Activated CD8-positive, alpha-beta memory T cell treated with anti-CD3 and anti-CD28 coated beads for 48 hours (primary cell): ENCODE results near the gene STX5.
"Not testable (repeated sequence)": the region's sequence is repeated elsewhere in the genome, so short reads cannot be mapped to it uniquely, and the experiment has no call there.

Source experiments
- DNase-seq, 3 experiments: peaks; one replicate each; pipeline ENCODE4 v3.0.0-alpha.2; 2020; ENCODE audit warnings: low read depth in 2 of 3, low spot score in 2 of 3

The STX5 gene, protein sequence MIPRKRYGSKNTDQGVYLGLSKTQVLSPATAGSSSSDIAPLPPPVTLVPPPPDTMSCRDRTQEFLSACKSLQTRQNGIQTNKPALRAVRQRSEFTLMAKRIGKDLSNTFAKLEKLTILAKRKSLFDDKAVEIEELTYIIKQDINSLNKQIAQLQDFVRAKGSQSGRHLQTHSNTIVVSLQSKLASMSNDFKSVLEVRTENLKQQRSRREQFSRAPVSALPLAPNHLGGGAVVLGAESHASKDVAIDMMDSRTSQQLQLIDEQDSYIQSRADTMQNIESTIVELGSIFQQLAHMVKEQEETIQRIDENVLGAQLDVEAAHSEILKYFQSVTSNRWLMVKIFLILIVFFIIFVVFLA

DNA sequence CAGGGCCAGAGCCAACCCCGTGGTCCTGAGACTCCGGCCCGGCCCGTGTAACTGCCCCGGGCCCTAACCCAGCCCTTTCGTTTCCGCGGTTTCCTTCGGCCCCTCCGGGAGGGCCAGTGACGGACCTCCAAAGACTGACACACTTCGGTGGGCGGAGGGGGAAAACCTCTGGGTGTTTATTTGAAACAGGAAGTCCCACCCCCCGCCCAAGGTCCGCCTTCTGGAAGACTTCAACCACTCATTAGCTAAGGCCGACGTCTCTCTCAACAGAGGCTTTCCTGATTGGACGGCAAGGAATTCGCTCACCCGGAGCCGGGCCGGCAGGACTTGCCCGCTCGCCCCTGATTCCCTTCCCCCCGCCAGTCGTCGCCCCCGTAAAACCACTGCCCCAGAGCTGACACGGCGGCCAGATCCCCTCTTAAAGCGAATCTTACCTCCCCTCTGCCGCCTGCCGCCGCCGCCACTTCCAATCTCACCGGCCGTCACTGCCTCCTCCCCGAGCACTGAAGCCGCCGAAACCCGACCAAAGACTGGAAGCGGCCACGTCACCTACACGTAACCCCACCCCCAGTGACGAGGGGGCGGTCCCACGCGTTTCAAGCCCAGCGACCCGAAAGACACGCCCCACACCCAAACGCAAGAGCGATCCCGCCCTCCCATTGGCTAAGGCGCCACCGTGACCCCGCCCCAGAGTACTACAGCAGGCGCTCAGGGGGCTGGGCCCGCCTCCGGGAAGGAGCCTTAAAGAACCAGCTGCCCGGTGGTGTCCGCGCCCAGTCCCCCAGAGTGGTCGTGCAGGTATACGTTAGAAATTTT lies at the start of gene STX5:
TSS of gene STX5 (minus strand) at position 532 of the 816 bp plus-strand sequence. CDS start 808 bp downstream, outside the sequence.
- DNase-seq: peak; percentile 98 to 99 (median 98)

DNA sequence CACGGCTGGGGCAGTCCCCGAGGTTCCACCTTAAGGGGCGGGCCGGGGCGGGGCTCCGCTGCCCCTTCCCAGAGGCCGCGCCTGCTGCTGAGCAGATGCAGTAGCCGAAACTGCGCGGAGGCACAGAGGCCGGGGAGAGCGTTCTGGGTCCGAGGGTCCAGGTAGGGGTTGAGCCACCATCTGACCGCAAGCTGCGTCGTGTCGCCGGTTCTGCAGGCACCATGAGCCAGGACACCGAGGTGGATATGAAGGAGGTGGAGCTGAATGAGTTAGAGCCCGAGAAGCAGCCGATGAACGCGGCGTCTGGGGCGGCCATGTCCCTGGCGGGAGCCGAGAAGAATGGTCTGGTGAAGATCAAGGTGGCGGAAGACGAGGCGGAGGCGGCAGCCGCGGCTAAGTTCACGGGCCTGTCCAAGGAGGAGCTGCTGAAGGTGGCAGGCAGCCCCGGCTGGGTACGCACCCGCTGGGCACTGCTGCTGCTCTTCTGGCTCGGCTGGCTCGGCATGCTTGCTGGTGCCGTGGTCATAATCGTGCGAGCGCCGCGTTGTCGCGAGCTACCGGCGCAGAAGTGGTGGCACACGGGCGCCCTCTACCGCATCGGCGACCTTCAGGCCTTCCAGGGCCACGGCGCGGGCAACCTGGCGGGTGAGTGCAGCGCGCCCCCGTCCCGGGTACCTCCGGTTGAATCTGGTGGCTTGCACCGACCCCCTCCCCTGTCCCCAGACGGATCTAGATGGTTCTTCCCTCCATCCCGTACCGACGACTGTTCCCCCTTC lies 49.1 kb upstream of the STX5 start, which contains the start of gene SLC3A2:
TSS of gene SLC3A2 (plus strand) at position 94 of the 776 bp plus-strand sequence. CDS start at position 222, 128 bp downstream.
- peak; percentile 56 to 89 (median 84) for DNase-seq

DNA sequence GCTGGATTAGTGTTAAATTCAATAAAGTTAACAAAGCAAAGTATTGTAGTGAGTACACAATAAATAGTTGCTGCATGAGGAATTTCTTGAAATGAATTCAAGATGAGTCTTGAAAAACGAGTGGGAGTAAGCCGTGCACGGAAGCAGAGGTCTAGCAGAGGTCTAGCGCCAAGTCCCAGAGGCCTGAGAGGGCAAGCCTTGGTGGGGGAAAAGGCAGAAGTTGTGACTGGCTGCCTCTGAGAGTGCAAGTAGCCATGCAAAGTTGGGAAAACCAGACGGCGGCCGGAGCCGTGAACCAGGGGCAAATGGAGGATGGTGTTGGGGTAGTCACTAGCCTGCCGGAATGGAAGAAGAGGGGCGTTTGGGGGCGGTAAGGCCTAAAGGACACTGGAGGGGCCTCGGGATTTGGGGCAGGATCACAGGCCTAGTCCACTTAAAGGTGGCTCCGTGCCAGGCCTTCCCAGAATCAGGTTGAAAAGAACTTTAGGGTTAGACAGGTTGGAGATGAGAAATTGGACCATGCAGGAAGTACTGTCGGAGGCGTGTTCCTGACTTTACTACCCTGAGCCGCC lies 48.5 kb upstream of the STX5 start:
- peak in 2 of 3 experiments; percentile 30 to 47 for DNase-seq

DNA sequence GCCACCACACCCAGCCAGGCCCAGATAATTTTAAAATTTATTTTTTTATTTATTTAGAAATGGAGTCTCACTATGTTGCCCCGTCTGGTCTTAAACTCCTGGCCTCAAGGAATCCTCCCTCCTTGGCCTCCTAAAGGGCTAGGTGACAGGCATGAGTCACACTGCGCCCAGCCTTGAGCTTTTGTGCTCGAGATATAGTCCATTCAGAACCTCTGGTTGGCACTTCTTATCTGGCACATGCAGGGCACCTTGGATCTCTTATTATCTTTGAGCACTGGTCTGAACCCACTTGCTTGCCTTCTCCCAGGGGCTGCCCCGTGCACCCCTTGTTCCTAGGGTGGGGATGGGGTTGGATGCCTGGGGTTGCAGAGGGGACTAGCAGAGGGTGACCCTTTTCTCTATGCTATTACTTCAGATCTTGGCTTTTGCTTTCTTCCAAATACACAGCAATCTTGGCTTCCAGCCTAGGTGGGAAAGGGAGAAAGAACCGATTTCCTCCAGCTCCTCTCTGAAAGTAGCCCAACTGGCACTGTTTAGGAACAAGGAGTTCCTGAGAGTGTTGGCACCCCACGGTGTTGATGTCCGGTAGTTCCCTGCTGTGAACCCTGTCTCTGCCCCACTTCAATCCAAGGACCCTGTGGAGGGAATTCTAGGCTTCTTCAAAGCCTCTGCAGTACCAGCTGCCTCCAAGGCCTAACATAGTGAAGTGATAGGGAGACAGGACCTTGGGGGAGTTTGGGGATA lies 47.6 kb upstream of the STX5 start:
- no peak for DNase-seq

DNA sequence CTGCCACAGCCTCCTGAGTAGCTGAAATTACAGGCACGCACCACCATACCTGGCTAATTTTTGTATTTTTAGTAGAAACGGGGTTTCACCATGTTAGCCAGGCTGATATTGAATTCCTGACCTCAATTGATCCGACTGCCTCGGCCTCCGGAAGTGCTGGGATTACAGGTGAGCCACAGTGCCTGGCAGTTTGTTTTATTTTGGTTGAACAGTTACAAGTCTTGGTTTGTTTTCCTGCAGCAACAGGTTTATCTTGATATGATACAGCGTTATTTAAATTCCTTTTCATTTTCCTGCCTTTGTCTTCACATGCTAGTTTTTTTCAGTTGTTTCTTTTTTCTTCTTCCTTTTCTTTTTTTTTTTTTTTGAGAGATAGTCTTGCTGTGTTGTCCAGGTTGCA lies 44.9 kb upstream of the STX5 start:
- DNase-seq: no peak

DNA sequence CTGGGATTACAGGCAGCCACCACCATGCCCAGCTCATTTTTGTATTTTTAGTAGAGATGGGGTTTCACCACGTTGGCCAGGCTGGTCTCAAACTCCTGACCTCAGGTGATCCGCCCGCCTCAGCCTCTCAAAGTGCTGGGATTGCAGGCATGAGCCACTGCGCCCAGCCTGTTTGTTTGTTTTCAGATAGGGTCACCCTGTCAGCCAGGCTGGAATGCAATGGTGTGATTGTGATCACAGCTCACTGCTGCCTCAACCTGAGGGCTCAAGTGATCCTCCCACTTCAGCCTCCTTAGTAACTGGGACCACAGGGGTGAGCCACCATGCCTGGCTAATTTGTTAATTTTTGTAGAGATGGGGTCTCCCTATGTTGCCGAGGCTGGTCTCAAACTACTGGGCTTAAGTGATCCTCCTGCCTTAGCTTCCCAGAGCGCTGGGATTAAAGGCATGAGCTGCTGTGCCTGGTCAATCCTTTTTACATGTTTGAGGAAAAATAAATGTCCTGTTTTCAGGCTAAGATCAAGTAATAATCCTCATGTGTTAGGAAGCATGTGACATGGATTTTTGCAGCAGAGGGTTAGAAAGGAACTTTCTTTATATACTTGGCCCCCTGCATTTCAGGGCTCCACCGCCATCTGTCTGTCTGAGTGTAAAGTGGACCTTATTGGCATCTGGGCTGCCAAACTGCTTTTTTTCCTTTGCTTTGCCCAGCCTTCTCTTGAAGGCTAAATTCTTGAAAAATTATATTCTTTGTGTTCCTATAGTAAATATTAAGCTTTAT lies 44.0 kb upstream of the STX5 start:
- no peak for DNase-seq

DNA sequence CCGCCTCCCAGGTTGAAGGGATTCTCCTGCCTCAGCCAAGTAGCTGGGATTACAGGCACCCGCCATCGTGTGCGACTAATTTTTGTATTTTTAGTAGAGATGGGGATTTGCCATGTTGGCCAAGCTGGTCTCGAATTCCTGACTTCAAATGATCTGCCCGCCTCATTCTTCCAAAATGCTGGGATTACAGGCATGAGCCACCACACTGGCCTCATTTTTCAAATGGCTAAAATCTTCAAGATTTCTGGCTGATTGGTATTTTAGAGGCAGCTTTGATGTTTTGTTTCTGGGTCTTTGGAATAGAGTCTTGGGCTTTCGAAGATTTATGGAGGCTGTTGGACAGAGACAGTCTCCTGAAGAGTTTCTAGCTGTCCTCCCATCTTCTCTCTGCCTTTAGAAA lies 43.0 kb upstream of the STX5 start:
- no peak for DNase-seq

DNA sequence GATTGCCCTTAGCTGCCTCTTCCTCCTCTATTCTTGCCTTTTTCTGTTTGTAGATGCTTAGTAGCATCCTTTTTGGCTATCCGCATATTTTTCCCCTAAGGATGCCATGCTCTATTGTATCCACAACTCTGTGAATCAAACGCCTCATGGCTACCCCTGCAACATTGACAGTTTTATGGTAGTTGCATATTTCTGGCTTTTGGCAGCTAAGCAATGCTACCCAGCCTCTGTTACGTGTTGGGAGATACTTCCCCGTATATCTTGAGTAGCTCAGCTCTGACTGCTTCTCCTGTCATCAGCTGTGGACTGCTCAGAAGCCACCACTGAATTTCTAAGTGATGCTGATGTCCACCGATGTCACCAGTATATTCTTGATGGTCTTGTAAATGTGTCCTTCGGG lies 33.8 kb upstream of the STX5 start:
- no peak for DNase-seq

DNA sequence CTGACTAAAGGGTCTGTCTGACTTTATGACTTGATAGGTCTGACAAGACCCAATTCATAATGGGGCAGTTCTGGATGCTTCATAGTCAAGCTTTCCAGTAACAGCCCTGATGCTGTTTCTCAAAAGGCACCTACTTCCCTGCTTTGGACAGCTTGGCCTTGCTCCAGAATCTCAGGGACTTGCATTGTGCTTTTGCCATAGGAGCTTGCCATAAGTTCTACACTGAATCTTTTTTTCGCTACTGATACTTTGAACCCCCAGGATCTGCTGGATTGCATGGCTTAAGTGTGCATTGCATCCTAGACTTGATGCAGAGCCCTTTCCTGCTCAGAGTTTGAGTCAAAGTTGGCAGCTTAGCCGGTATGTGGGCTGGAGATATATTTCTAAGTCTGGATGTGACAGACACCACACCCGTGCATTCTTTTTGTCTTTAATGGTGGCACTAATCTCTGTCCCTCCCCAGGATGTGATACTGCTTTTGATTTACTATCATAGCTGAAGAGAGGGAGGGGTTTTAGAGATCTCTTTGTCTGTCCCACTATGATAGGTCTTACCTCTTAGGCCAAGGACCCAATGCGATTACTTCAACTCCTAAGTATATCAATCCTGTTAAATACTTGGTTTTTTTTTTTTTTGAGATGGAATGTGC lies 32.0 kb upstream of the STX5 start:
- DNase-seq: no peak

DNA sequence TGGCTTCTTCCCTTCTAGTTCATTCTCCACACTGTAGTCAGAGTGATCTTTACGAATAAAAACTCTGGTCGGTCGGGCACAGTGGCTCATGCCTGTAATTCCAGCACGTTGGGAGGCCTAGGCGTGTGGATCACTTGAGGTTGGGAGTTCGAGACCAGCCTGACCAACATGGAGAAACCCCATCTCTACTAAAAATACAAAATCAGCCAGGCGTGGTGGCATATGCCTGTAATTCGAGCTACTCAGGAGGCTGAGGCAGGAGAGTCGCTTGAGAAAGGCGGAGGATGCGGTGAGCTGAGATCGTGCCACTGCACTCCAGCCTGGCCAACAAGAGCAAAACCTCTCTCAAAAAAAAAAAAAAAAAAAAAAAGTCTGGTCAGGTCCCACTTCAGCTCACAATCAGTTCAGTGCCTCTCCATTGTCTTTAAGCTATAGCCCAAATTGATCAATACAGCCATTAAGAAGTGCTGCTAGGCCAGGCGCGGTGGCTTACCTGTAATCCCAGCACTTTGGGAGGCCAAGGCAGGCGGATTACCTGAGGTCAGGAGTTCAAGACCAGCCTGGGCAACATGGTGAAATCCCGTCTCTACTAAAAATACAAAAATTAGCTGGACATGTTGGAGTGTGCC lies 29.8 kb upstream of the STX5 start:
- DNase-seq: not testable (repeated sequence)

DNA sequence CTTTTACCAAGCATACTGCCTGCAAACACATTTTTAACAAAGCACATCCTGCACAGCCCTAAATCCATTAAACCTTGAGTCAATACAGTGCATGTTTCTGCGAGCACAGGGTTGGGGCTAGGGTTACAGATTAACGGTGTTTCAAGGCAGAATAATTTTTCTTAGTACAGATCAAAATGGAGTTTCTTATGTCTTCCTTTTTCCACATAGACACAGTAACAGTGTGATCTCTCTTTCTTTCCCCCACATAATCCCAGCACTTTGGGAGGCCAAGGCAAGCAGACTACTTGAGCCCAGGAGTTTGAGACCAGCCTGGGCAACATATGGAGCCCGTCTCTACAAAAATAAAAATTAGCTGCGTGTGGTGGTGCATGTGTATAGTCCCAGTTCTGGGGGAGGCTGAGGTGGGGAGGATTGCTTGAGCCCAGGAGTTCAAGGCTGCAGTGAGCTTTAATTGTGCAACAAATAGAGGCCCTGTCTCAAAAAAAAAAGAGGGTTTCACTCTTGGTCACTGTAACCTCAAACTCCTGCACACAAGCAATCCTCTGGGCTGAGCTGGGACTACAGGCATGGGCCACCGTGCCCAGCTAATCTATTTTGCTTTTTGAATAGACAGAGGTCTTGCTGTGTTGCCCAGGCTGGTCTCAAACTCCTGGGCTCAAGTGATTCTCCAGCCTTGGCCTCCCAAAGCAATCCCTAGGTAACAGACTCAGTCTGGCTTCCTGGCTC lies 29.1 kb upstream of the STX5 start:
- DNase-seq: no peak

DNA sequence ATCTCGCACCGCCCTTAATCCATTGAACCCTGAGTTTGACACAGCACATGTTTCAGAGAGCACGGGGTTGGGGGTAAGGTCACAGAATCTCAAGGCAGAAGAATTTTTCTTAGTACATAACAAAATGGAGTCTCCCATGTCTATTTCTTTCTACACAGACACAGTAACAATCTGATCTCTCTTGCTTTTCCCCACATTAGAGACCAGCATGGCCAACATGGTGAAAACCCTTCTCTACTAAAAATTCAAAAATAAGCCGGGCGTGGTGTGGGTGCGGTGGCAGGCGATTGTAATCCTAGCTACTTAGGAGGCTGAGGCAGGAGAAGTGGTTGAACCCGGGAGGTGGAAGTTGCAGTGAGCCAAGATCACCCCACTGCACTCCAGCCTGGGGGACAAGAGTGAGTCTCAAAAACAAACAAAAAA lies 27.4 kb upstream of the STX5 start:
- not testable (repeated sequence) for DNase-seq

DNA sequence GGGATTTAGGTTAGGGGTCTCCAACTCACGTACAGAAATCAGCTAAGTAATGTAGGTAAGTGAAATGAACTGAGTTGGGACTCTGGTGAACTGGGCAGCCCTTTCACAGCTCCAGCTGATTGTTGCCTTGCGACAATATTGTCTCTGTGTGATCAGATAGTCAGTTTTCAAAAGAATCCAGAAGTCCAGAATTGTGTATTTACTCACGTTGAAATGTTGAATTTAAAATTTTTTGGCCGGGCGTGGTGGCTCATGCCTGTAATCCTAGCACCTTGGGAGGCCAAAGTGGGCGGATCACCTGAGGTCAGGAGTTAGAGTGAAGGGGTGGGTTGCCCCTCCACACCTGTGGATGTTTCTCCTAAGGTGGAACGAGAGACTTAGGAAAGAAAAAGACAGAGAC lies 26.4 kb upstream of the STX5 start:
- DNase-seq: no peak

DNA sequence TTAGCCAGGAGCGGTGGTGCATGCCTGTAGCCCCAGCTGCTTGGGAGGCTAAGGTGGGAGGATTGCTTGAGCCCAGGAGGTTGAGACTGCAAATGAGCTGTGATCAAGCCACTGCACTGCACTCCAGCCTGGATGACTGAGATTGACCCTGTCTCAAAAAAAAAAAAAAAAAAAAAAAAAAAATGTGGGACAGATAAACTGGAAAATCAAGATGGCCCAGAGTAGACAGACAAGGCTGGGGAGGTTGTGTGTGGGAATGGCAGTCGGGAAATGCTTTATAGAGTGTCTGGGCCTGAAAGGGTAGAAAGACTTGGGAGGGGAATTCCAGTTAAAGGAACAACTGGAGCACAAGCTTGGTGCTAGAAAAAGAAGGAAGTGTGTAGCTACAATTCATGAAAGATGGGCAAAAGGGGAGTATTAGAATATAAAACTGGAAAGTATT lies 25.7 kb upstream of the STX5 start:
- no peak for DNase-seq

DNA sequence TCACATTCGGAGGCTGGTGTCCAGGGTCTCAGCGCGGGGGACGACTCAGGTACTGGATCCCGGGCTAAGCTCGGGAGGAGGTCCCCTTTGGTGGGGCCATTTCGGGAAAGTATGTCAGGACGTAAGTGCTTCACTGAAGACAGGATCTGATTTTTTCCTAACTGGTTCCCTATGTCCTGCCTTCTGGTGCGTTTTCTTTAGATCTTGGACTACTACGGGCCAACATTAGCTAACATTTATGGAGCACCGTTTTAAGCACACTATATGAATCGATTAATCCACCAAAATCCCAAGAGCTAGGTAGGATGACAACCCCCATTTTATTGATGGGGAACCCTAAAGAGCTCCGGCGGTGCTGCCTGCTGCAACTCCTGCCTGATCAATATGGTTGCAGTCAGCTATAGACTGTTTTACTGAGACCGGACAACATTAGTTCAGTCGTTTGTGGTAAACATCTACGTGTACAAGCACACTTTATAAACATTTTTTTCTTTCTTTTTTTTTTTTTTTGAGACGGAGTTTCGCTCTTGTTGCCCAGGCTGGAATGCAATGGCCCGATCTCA lies 24.6 kb upstream of the STX5 start:
- DNase-seq: no peak

DNA sequence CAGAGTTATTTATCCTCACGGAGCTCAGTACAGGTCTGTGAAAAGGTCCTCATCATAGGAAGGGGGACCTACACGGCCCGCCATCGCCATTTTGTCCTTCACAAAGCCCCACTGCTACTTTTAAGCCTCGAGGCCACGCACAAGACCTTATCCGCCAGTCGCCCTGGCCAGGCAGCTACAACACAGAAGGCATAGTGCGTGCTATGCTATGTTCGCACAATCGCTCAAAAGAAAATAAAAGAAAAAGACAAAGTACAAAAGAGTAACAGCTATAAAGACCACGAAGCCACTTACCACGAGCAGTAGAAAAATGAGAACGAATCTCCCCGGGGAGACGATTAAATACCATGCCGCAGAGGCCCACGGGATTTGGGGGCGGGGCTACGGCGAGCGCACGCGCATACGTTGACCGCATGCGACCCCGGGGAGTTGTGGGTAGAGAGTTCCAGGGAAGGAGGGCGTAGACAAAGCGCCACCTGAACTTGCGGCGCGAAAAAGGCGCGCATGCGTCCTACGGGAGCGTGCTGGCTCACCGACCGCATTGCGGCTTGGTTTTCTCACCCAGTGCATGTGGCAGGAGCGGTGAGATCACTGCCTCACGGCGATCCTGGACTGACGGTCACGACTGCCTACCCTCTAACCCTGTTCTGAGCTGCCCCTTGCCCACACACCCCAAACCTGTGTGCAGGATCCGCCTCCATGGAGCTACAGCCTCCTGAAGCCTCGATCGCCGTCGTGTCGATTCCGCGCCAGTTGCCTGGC lies 23.9 kb upstream of the STX5 start:
- DNase-seq: peak; percentile 96 to 97 (median 96)
